Smooth muscle cell (in vitro differentiated cells): ENCODE results near the gene CDK5RAP2. TPM values are rescaled to one million over a fixed set of nuclear protein-coding genes. Genes with fewer than 3 reads are reported as not detected.
A peak's percentile ranks its signal among the peaks of the same experiment; 100 is the strongest.

Experiments
- DNase-seq: peaks from one replicate; lab custom pipeline; 2025; ENCODE audit not compliant: unreplicated experiment; lab: John Stamatoyannopoulos, UW
- H2AFZ ChIP-seq: fragments of 200-600 bp; sonication (generic); 2 replicates; pipeline ENCODE4 v1.6.0; 2016; ENCODE audit warnings: antibody characterized with exemption, low read depth, mild to moderate bottlenecking
- H3F3A ChIP-seq: fragments of 200-600 bp; sonication (generic); 2 replicates; pipeline ENCODE4 v1.6.0; 2017; ENCODE audit warnings: antibody characterized with exemption, low read depth
- H3K27ac ChIP-seq: fragments of 200-600 bp; sonication (generic); 2 replicates; pipeline ENCODE4 v1.5.1; 2016; ENCODE audit warnings: low read depth, mild to moderate bottlenecking
- H3K27me3 ChIP-seq: fragments of 200-600 bp; sonication (generic); 2 replicates; pipeline ENCODE4 v1.6.1; 2016; ENCODE audit warnings: low read depth, mild to moderate bottlenecking
- H3K36me3 ChIP-seq: fragments of 200-600 bp; sonication (generic); 2 replicates; pipeline ENCODE4 v1.5.1; 2016; ENCODE audit warnings: low read depth
- H3K4me1 ChIP-seq: fragments of 200-600 bp; sonication (generic); 2 replicates; pipeline ENCODE4 v1.5.1; 2016; ENCODE audit warnings: low read depth
- H3K4me2 ChIP-seq: fragments of 200-600 bp; sonication (generic); 2 replicates; pipeline ENCODE4 v1.6.0; 2016; ENCODE audit warnings: mild to moderate bottlenecking
- H3K4me3 ChIP-seq: fragments of 200-600 bp; sonication (generic); 2 replicates; pipeline ENCODE4 v1.5.1; 2016; ENCODE audit warnings: mild to moderate bottlenecking
- H3K79me2 ChIP-seq: fragments of 200-600 bp; sonication (generic); 2 replicates; pipeline ENCODE4 v1.6.0; 2016; ENCODE audit warnings: low read depth, mild to moderate bottlenecking
- H3K9ac ChIP-seq: fragments of 200-600 bp; sonication (generic); 2 replicates; pipeline ENCODE4 v1.6.0; 2016; ENCODE audit warnings: low read depth
- H3K9me3 ChIP-seq: fragments of 200-600 bp; sonication (generic); replicated peaks from 2 replicates; pipeline ENCODE4 v1.5.1; 2016; ENCODE audit warnings: low read depth
- H4K20me1 ChIP-seq: fragments of 200-600 bp; sonication (generic); 2 replicates; pipeline ENCODE4 v1.6.0; 2016; ENCODE audit warnings: low read depth
- CTCF ChIP-seq: fragments of 200-600 bp; sonication (generic); IDR thresholded peaks from 2 replicates; pipeline ENCODE4 v1.5.1; 2017; ENCODE audit warnings: borderline replicate concordance, mild to moderate bottlenecking, antibody characterized with exemption; ENCODE audit not compliant: insufficient read depth, poor library complexity, severe bottlenecking
- WGBS: methylation state at CpG from one replicate; pipeline ENCODE4 v1.1.7; 2016; ENCODE audit warnings: low lambda C conversion rate; 5-methylcytosine and 5-hydroxymethylcytosine counted together
- polyA plus RNA-seq: library from polyadenylated mRNA; unstranded; fragments of >200 nt; fragmentation: Nextera tagmentation; extraction: Ambion mirVana; gene quantifications from 2 replicates; pipeline ENCODE4 v1.2.1, GENCODE V29; 2016
- total RNA-seq: library from RNA; depleted of rRNA; stranded (reverse); fragments of >200 nt; gene quantifications from 2 replicates; pipeline ENCODE4 v1.2.3, GENCODE V29; 2014

Gene CDK5RAP2
- total and polyA plus RNA-seq, 2 experiments from 2014 or later: 33.7 to 38.3 TPM

GRCh38 chr9:120592210-120592609 lies 12.2 kb upstream of the CDK5RAP2 start:
- no peaks in the 10 kb centered on the region for H3K9me3 ChIP-seq
- no peaks in the 10 kb centered on the region for H3K4me1 ChIP-seq
- WGBS: 93% methylated on average over 8 of the region's 8 CpGs
- H3K27me3 ChIP-seq: no peaks in the 10 kb centered on the region
- H4K20me1 ChIP-seq: no peaks in the 10 kb centered on the region
- no peaks in the 10 kb centered on the region for H3K79me2 ChIP-seq
- no peak overlapping the region for H2AFZ ChIP-seq
- H3F3A ChIP-seq: no peaks in the 10 kb centered on the region
- H3K9ac ChIP-seq: no peak overlapping the region
- no peaks in the 10 kb centered on the region for H3K36me3 ChIP-seq
- H3K27ac ChIP-seq: no peak overlapping the region
- no peak overlapping the region for H3K4me2 ChIP-seq
- H3K4me3 ChIP-seq: no peak overlapping the region
- DNase-seq: no peak
- no peak for TF ChIP-seq CTCF

- no peaks in the 10 kb centered on the region for H3K79me2 ChIP-seq
- no peak overlapping the region for H3K9ac ChIP-seq
- H3K4me3 ChIP-seq: no peak overlapping the region
- H3K36me3 ChIP-seq: no peaks in the 10 kb centered on the region
- H3K9me3 ChIP-seq: no peaks in the 10 kb centered on the region
- no peaks in the 10 kb centered on the region for H3F3A ChIP-seq
- H3K27me3 ChIP-seq: no peaks in the 10 kb centered on the region
- H2AFZ ChIP-seq: no peak overlapping the region
- no peak overlapping the region for H3K27ac ChIP-seq
- no peak overlapping the region for H3K4me2 ChIP-seq
- DNase-seq: no peak
- 65% methylated on average over 1 of the region's 1 CpG for WGBS
- H4K20me1 ChIP-seq: no peaks in the 10 kb centered on the region
- H3K4me1 ChIP-seq: no peaks in the 10 kb centered on the region
- TF ChIP-seq CTCF: no peak
These were observed 7.4 kb upstream of the CDK5RAP2 start for GRCh38 chr9:120587328-120587727.

GRCh38 chr9:120583958-120584369 lies 4.0 kb upstream of the CDK5RAP2 start:
- no peaks in the 10 kb centered on the region for H3F3A ChIP-seq
- no peak overlapping the region for H3K4me2 ChIP-seq
- H2AFZ ChIP-seq: peak overlapping the region; percentile 7
- peaks cover 6% of the 10 kb centered on the region for H3K79me2 ChIP-seq
- WGBS: 72% methylated on average over 3 of the region's 3 CpGs
- H3K9me3 ChIP-seq: no peaks in the 10 kb centered on the region
- no peaks in the 10 kb centered on the region for H3K36me3 ChIP-seq
- no peak overlapping the region for H3K4me3 ChIP-seq
- no peaks in the 10 kb centered on the region for H4K20me1 ChIP-seq
- H3K27me3 ChIP-seq: no peaks in the 10 kb centered on the region
- TF ChIP-seq CTCF: no peak
- no peak overlapping the region for H3K27ac ChIP-seq
- H3K4me1 ChIP-seq: peaks cover 7% of the 10 kb centered on the region
- no peak overlapping the region for H3K9ac ChIP-seq
- no peak for DNase-seq
